NCI-H748 (cell line): Measurements from ENCODE around the gene TFF1.
A peak's percentile ranks its signal among the peaks of the same experiment; 100 is the strongest.

ENCODE experiments used
- DNase-seq: peaks from one replicate; lab custom pipeline; 2025; ENCODE audit not compliant: unreplicated experiment; lab: John Stamatoyannopoulos, UW

Gene TFF1

GRCh38 chr21:42346866-42347600 lies 19.3 kb downstream of the TFF1 start:
- DNase-seq: no peak

- DNase-seq: no peak
Measured at GRCh38 chr21:42346441-42346840, 19.9 kb downstream of the TFF1 start.

GRCh38 chr21:42344631-42345030 lies 21.7 kb downstream of the TFF1 start:
- DNase-seq: no peak

- no peak for DNase-seq
Measured at GRCh38 chr21:42343963-42344510, 22.3 kb downstream of the TFF1 start.

GRCh38 chr21:42343556-42343955 lies 22.8 kb downstream of the TFF1 start:
- no peak for DNase-seq

- DNase-seq: no peak
Measured at GRCh38 chr21:42343101-42343500, 23.2 kb downstream of the TFF1 start.

GRCh38 chr21:42341776-42342542 lies 24.4 kb downstream of the TFF1 start:
- peak; percentile 30 for DNase-seq

GRCh38 chr21:42340187-42341050 lies 25.9 kb downstream of the TFF1 start:
- DNase-seq: peak; percentile 7

GRCh38 chr21:42338729-42339715 lies 27.3 kb downstream of the TFF1 start:
- DNase-seq: no peak

GRCh38 chr21:42337830-42338728 lies 28.3 kb downstream of the TFF1 start:
- peak; percentile 93 for DNase-seq

GRCh38 chr21:42337276-42337675 lies 29.1 kb downstream of the TFF1 start:
- DNase-seq: no peak

GRCh38 chr21:42336054-42336453 lies 30.3 kb downstream of the TFF1 start:
- DNase-seq: peak; percentile 40

GRCh38 chr21:42332557-42333317 lies 33.6 kb downstream of the TFF1 start:
- DNase-seq: peak; percentile 16

- no peak for DNase-seq
Measured at GRCh38 chr21:42331660-42332059, 34.7 kb downstream of the TFF1 start.

- DNase-seq: peak; percentile 38
Measured at GRCh38 chr21:42330380-42331371, 35.7 kb downstream of the TFF1 start.

GRCh38 chr21:42324896-42325295 lies 41.4 kb downstream of the TFF1 start:
- DNase-seq: no peak

- DNase-seq: no peak
Measured at GRCh38 chr21:42321845-42322244, 44.5 kb downstream of the TFF1 start.
